ENCODE results near the gene FAM222A.

GRCh38 chr12:109807954-109808643 lies 94.5 kb downstream of the FAM222A start:
- TF ChIP-seq POLR2A (IDR thresholded peaks at IDR 0.05): no peak
- TF ChIP-seq, protein P1, sequence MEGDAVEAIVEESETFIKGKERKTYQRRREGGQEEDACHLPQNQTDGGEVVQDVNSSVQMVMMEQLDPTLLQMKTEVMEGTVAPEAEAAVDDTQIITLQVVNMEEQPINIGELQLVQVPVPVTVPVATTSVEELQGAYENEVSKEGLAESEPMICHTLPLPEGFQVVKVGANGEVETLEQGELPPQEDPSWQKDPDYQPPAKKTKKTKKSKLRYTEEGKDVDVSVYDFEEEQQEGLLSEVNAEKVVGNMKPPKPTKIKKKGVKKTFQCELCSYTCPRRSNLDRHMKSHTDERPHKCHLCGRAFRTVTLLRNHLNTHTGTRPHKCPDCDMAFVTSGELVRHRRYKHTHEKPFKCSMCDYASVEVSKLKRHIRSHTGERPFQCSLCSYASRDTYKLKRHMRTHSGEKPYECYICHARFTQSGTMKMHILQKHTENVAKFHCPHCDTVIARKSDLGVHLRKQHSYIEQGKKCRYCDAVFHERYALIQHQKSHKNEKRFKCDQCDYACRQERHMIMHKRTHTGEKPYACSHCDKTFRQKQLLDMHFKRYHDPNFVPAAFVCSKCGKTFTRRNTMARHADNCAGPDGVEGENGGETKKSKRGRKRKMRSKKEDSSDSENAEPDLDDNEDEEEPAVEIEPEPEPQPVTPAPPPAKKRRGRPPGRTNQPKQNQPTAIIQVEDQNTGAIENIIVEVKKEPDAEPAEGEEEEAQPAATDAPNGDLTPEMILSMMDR (IDR thresholded peaks at IDR 0.05): no peak
